ENCODE data around the gene NQO2.

DNA sequence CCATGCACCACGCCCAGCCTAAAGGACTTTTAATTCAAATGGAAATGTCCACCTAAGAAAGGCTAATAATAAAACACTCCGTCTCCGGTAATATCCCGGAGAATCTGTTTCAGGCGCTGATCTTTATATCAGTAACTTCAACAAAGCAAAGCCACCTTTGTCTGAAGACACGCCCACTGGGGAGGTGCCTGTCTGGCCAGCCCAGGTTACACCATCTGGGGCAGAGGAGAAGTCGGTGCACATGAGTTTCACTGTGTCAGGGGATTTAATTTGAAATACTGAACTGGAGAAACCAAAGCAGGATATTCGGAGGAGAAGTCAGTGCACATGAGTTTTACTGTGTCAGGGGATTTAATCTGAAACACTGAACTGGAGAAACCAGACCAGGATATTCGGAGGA lies 37.7 kb upstream of the NQO2 start:
- TF ChIP-seq POLR2A (IDR thresholded peaks at IDR 0.05; ENCODE audit: low read depth, low read length) (no peak), SPI1 (IDR thresholded peaks at IDR 0.05; ENCODE audit: low read depth, low read length) (no peak), POLR2AphosphoS5 (IDR thresholded peaks at IDR 0.05; ENCODE audit: low read depth, low read length) (no peak), TAF1 (IDR thresholded peaks at IDR 0.05; ENCODE audit: low read depth, low read length) (no peak)
